ENCODE results near the gene SLC25A43.

Gene SLC25A43

DNA sequence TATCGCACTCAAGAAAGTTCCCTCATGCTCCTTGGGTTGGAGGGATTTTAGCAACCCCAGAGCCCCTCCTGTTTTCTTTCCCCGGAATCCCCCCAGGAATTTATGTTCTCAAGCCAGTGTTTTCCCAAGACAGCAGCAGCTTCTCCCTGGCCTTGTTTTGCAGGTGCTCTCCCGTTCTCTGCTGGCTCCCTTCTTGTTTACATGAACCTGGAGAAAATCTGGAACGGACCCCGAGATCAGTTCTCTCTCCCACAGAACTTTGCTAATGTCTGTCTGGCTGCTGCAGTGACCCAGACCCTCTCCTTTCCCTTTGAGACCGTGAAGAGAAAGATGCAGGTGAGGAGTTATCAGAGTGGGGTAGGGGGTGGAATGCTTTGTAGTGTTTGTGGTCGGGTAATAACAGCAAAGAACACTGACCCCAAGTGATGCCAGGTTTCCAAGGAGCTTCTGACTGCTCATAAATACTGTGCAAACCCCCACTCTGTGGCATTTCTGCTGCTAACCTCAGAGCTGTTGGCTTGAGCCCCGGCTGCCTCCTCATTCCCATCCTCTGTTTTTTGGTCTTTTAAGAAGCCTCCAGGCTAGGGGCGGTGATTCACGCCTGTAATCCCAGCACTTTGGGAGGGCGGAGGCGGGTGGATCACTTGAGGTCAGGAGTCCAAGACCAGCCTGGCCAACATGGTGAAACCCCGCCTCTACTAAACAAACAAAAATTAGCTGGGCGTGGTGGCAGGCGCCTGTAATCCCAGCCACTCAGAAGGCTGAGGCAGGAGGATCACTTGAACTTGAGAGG, 11.1 kb downstream of the SLC25A43 start:
- TF ChIP-seq, protein P1, sequence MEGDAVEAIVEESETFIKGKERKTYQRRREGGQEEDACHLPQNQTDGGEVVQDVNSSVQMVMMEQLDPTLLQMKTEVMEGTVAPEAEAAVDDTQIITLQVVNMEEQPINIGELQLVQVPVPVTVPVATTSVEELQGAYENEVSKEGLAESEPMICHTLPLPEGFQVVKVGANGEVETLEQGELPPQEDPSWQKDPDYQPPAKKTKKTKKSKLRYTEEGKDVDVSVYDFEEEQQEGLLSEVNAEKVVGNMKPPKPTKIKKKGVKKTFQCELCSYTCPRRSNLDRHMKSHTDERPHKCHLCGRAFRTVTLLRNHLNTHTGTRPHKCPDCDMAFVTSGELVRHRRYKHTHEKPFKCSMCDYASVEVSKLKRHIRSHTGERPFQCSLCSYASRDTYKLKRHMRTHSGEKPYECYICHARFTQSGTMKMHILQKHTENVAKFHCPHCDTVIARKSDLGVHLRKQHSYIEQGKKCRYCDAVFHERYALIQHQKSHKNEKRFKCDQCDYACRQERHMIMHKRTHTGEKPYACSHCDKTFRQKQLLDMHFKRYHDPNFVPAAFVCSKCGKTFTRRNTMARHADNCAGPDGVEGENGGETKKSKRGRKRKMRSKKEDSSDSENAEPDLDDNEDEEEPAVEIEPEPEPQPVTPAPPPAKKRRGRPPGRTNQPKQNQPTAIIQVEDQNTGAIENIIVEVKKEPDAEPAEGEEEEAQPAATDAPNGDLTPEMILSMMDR (IDR thresholded peaks at IDR 0.05; ENCODE audit: borderline replicate concordance, insufficient read depth, low read depth, low read length): no peak

DNA sequence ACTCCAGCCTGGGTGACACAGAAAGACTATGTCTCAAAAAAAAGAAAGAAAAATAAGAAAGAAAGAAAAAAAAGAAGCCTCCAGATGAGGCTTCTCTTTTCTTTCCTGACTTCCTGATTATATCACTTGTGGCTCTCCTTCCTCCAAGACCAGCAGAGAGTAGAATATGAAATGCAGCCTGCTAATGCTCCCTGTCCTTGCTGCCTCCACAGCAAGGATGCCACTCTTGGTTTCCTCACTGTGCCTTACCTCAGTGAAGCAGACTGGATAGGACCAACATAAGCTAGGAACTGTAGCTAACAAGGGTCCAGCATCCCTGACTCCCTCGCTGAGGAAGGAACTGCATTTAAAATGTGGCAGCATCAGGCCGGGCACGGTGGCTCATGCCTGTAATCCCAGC, 11.7 kb downstream of the SLC25A43 start:
- TF ChIP-seq, protein P1 (IDR thresholded peaks at IDR 0.05; ENCODE audit: borderline replicate concordance, insufficient read depth, low read depth, low read length): no peak
- H3K4me3 ChIP-seq (ENCODE audit: low read depth, low read length): no peak overlapping the region

More for the DNA sequence above, 11.1 kb downstream of the SLC25A43 start:
- no peak overlapping the region for H3K4me3 ChIP-seq (ENCODE audit: low read depth, low read length)

DNA sequence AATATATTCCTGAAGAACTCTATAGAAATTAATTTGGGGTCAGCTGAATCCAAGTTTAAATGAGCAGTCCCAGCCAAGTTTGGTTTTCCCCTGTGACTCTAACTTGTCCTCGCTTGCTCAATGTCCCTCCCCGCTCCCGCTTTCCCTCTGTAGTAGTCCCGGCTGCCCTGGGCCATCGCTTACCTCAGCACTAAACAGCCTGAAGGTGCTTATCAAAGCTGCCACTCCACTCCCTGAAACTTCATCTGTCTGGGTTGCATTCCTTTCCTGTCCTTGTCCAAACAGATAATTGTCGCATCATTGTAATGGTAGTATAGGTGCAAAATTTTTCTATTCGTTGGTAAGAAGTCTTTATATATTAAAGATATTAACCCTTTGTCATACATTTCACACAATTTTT, 12.8 kb downstream of the SLC25A43 start:
- TF ChIP-seq, protein P1 (IDR thresholded peaks at IDR 0.05; ENCODE audit: borderline replicate concordance, insufficient read depth, low read depth, low read length): no peak
- no peak overlapping the region for H3K4me3 ChIP-seq (ENCODE audit: low read depth, low read length)

DNA sequence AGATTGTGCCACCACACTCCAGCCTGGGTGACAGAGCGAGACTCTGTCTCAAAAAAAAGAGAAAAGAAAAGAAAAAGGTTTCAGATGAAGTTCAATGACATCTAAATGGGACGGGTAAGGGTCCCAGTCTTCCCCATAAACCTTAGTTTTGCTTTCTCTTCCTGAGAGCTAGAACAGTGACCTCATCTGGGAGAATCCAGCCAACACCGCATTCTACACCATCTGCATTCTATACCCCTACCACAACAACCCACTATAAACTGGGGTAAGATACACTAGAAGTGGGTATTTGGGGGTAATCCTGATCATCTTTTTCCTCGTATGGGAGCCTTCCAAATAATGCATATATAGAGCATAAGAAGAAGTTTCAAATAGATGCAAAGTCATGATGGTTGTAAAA, 18.2 kb downstream of the SLC25A43 start:
- TF ChIP-seq, protein P1 (IDR thresholded peaks at IDR 0.05; ENCODE audit: borderline replicate concordance, insufficient read depth, low read depth, low read length): no peak
- H3K4me3 ChIP-seq (ENCODE audit: low read depth, low read length): no peak overlapping the region

DNA sequence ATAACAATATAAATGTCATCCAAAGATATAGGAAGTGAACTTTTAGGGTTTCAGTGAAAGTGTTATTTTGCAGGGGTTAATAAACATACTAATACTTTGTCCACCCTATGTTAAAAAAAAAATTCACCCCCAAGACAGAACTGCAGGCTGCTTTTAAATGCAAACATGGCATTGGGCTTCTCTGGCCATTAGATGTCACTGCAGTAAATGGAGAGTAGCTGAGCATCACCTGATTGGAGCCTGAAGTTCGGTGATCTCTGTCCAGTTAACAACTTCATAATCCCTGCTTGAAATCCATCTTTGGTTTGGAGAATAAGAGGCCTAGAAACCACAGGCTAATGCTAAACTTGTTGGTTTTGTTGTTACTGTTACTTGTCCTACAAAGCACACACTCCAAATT, 18.7 kb downstream of the SLC25A43 start:
- TF ChIP-seq, protein P1 (IDR thresholded peaks at IDR 0.05; ENCODE audit: borderline replicate concordance, insufficient read depth, low read depth, low read length): peak; percentile 23; the same call in 1 of the 2 replicates
- H3K4me3 ChIP-seq (ENCODE audit: low read depth, low read length): no peak overlapping the region

DNA sequence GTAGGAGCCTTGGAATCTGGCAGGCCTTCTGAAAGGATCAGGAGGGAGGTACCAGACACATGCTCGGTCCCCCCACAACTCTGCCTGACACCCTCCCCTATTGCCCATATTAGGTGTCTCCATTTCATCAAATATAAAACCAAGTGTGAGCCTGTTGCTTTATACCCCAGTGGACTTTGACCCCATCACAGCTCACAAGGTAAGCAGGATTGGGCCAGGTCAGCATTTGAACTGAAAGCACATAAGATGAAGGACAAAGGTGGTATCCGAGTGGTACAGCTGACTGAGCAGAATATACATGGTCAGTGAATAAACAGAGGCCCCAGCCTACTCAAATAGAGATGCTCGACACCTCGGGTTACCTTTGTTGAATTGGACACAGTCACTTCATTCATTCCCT, 20.0 kb downstream of the SLC25A43 start:
- no peak overlapping the region for H3K4me3 ChIP-seq (ENCODE audit: low read depth, low read length)
- TF ChIP-seq, protein P1 (IDR thresholded peaks at IDR 0.05; ENCODE audit: borderline replicate concordance, insufficient read depth, low read depth, low read length): no peak

DNA sequence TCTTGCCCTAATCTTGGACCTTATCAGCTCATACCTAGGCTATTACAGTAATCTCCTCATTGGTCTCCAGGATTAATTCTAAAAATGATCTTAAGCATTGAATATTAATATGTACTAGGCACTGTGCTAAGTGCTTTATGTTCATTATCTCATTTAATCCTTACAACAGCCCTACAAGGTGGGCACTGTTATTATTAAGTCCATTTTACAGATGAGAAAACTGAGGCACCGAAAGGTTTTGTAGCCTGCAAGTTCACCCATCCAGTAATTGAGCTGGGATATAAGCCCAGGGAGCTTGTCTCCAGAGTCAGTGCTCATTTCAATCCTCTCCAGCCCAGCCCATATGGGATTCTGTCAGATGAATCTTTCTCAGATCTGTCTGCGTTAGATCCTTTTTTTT, 20.8 kb downstream of the SLC25A43 start:
- H3K4me3 ChIP-seq (ENCODE audit: low read depth, low read length): no peak overlapping the region
- TF ChIP-seq, protein P1 (IDR thresholded peaks at IDR 0.05; ENCODE audit: borderline replicate concordance, insufficient read depth, low read depth, low read length): no peak
